ENCODE results near the gene ZNF782.
"Not testable (repeated sequence)": the region's sequence is repeated elsewhere in the genome, so short reads cannot be mapped to it uniquely, and the experiment has no call there.

Gene ZNF782

GRCh38 chr9:96854651-96855273 lies 448 bp upstream of the ZNF782 start:
- no peak for DNase-seq

GRCh38 chr9:96852676-96853075 lies 1.6 kb downstream of the ZNF782 start:
- no peak for DNase-seq

GRCh38 chr9:96844040-96844439 lies 10.3 kb downstream of the ZNF782 start:
- DNase-seq: no peak

- no peak for DNase-seq
Measured at GRCh38 chr9:96818533-96818932, 35.8 kb downstream of the ZNF782 start.

GRCh38 chr9:96817973-96818372 lies 36.3 kb downstream of the ZNF782 start:
- DNase-seq: no peak

GRCh38 chr9:96813607-96814006 lies 40.7 kb downstream of the ZNF782 start:
- no peak for DNase-seq

- not testable (repeated sequence) for DNase-seq
Measured at GRCh38 chr9:96798959-96799358, 55.4 kb downstream of the ZNF782 start.

- DNase-seq: no peak
Measured at GRCh38 chr9:96784021-96784420, 70.3 kb downstream of the ZNF782 start.

GRCh38 chr9:96782235-96782634 lies 72.1 kb downstream of the ZNF782 start:
- DNase-seq: no peak

- no peak for DNase-seq
Measured at GRCh38 chr9:96781552-96781951, 72.8 kb downstream of the ZNF782 start.

- no peak for DNase-seq
Measured at GRCh38 chr9:96779089-96779488, 75.2 kb downstream of the ZNF782 start.

- peak in 1 of 56 donors; percentile 62 for DNase-seq
Measured at GRCh38 chr9:96777426-96777864, 76.9 kb downstream of the ZNF782 start.

- DNase-seq: no peak
Measured at GRCh38 chr9:96771124-96771523, 83.2 kb downstream of the ZNF782 start.

- DNase-seq: no peak
Measured at GRCh38 chr9:96769989-96770388, 84.3 kb downstream of the ZNF782 start.

Data from amygdala (tissue), 56 donors.